ENCODE results near the gene JADE1. TPM values are rescaled to one million over a fixed set of nuclear protein-coding genes. Genes with fewer than 3 reads are reported as not detected.

Gene JADE1
- total RNA-seq, 2 experiments from 2014 or later, result 30.5 to 31.6 TPM

GRCh38 chr4:128821151-128821550 is 11.7 kb downstream of the JADE1 start:
- peaks cover 73% of the 10 kb centered on the region for H3K4me1 Mint-ChIP-seq (ENCODE audit: low read depth)
- CTCF ChIA-PET, result interaction anchor here (0.8 to 1.4 kb wide), 3 partner anchors 9 to 121 kb away, joined by 3 to 5 read pairs (median 3); no protein-coding TSS in a partner anchor
- intact Hi-C loops (cut with micrococcal nuclease), result no loop called here
- ATAC-seq (no peak), DNase-seq (no peak)
- H3K36me3 Mint-ChIP-seq (ENCODE audit: low read depth), result peaks cover 29% of the 10 kb centered on the region
- TF ChIP-seq, protein P1, sequence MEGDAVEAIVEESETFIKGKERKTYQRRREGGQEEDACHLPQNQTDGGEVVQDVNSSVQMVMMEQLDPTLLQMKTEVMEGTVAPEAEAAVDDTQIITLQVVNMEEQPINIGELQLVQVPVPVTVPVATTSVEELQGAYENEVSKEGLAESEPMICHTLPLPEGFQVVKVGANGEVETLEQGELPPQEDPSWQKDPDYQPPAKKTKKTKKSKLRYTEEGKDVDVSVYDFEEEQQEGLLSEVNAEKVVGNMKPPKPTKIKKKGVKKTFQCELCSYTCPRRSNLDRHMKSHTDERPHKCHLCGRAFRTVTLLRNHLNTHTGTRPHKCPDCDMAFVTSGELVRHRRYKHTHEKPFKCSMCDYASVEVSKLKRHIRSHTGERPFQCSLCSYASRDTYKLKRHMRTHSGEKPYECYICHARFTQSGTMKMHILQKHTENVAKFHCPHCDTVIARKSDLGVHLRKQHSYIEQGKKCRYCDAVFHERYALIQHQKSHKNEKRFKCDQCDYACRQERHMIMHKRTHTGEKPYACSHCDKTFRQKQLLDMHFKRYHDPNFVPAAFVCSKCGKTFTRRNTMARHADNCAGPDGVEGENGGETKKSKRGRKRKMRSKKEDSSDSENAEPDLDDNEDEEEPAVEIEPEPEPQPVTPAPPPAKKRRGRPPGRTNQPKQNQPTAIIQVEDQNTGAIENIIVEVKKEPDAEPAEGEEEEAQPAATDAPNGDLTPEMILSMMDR (IDR thresholded peaks at IDR 0.05), result no peak
- POLR2A ChIA-PET, result interaction anchor here (1.1 to 1.6 kb wide), 2 partner anchors 9 to 11 kb away, joined by 4 to 15 read pairs; partner anchors contain the start of gene JADE1
- no peaks in the 10 kb centered on the region for H3K9me3 Mint-ChIP-seq
- H3K4me3 Mint-ChIP-seq, result no peak overlapping the region
- H3K27me3 Mint-ChIP-seq, result no peaks in the 10 kb centered on the region
- no peak overlapping the region for H3K27ac Mint-ChIP-seq

- ChIA-PET CTCF (interaction anchor here (1.0 to 2.4 kb wide), 3 partner anchors 10 to 41 kb away, joined by 3 to 12 read pairs (median 5); no protein-coding TSS in a partner anchor), POLR2A (interaction anchor here (1.3 kb wide), 1 partner anchor 12 kb away, joined by 4 read pairs; no protein-coding TSS in a partner anchor)
- DNase-seq (no peak), ATAC-seq (no peak)
- no peaks in the 10 kb centered on the region for H3K9me3 Mint-ChIP-seq
- no peaks in the 10 kb centered on the region for H3K27me3 Mint-ChIP-seq
- peaks cover 29% of the 10 kb centered on the region for H3K36me3 Mint-ChIP-seq (ENCODE audit: low read depth)
- no peak overlapping the region for H3K27ac Mint-ChIP-seq
- peaks cover 78% of the 10 kb centered on the region for H3K4me1 Mint-ChIP-seq (ENCODE audit: low read depth)
- H3K4me3 Mint-ChIP-seq, result no peak overlapping the region
- TF ChIP-seq, protein P1 (IDR thresholded peaks at IDR 0.05), result no peak
- intact Hi-C loops (cut with micrococcal nuclease), result no loop called here
Measured at GRCh38 chr4:128823025-128823661, 13.6 kb downstream of the JADE1 start.

- peaks cover 41% of the 10 kb centered on the region for H3K36me3 Mint-ChIP-seq (ENCODE audit: low read depth)
- no peaks in the 10 kb centered on the region for H3K9me3 Mint-ChIP-seq
- CTCF ChIA-PET, result no interaction called here
- peaks cover 71% of the 10 kb centered on the region for H3K4me1 Mint-ChIP-seq (ENCODE audit: low read depth)
- DNase-seq, result no peak
- H3K4me3 Mint-ChIP-seq, result no peak overlapping the region
- intact Hi-C loops (cut with micrococcal nuclease), result no loop called here
- POLR2A ChIA-PET, result no interaction called here
- H3K27me3 Mint-ChIP-seq, result no peaks in the 10 kb centered on the region
- no peak overlapping the region for H3K27ac Mint-ChIP-seq
- TF ChIP-seq, protein P1 (IDR thresholded peaks at IDR 0.05), result no peak
- ATAC-seq, result no peak
Measured at GRCh38 chr4:128825226-128825625, 15.7 kb downstream of the JADE1 start.

- POLR2A ChIA-PET, result interaction anchor here (1.1 to 1.8 kb wide), 2 partner anchors 15 to 18 kb away, joined by 3 to 7 read pairs; partner anchors contain the start of gene JADE1
- H3K27me3 Mint-ChIP-seq, result no peaks in the 10 kb centered on the region
- H3K4me1 Mint-ChIP-seq (ENCODE audit: low read depth), result peaks cover 72% of the 10 kb centered on the region
- TF ChIP-seq, protein P1 (IDR thresholded peaks at IDR 0.05), result no peak
- H3K4me3 Mint-ChIP-seq, result no peak overlapping the region
- CTCF ChIA-PET, result interaction anchor here (1.0 to 1.2 kb wide), 2 partner anchors 14 to 29 kb away, joined by 3 to 4 read pairs; no protein-coding TSS in a partner anchor
- ATAC-seq (no peak), DNase-seq (no peak)
- peaks cover 43% of the 10 kb centered on the region for H3K36me3 Mint-ChIP-seq (ENCODE audit: low read depth)
- H3K27ac Mint-ChIP-seq, result peak overlapping the region; percentile 55
- no peaks in the 10 kb centered on the region for H3K9me3 Mint-ChIP-seq
- intact Hi-C loops (cut with micrococcal nuclease), result no loop called here
Measured at GRCh38 chr4:128827296-128827695, 17.8 kb downstream of the JADE1 start.

GRCh38 chr4:128830906-128831503 is 21.5 kb downstream of the JADE1 start:
- peaks cover 60% of the 10 kb centered on the region for H3K4me1 Mint-ChIP-seq (ENCODE audit: low read depth)
- no peaks in the 10 kb centered on the region for H3K27me3 Mint-ChIP-seq
- ChIA-PET CTCF (interaction anchor here (0.8 kb wide), 1 partner anchor 19 kb away, joined by 3 read pairs; no protein-coding TSS in a partner anchor), POLR2A (interaction anchor here (1.3 kb wide), 1 partner anchor 18 kb away, joined by 5 read pairs; no protein-coding TSS in a partner anchor)
- TF ChIP-seq, protein P1 (IDR thresholded peaks at IDR 0.05), result no peak
- intact Hi-C loops (cut with micrococcal nuclease), result no loop called here
- ATAC-seq (no peak), DNase-seq (no peak)
- peak overlapping the region; percentile 70 for H3K27ac Mint-ChIP-seq
- H3K36me3 Mint-ChIP-seq (ENCODE audit: low read depth), result peaks cover 47% of the 10 kb centered on the region
- H3K4me3 Mint-ChIP-seq, result no peak overlapping the region
- no peaks in the 10 kb centered on the region for H3K9me3 Mint-ChIP-seq

Data from activated CD8-positive, alpha-beta T cell treated with anti-CD3 and anti-CD28 coated beads for 36 hours (primary cell).